Measurements from ENCODE around the gene PPARA.

DNA sequence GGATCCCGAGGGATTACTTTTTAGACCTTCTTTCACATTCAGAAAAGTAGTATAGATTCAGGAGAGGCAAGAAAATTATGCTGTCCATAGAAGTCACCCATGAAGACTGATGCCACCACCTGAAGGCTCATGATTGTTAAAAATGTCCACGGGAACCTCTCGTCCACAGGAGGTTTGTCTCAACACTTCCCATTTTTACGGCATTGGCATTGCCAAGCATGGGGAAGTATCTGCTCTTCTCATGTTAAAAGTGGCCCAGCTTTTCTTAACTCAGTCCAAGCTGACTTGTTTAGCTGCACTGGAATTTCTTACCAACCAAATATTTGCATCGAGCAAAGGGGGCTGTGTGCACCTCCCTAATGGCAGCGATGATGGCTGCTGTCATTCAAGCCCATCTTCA is 90.2 kb downstream of the PPARA start:
- TF ChIP-seq, protein P1, sequence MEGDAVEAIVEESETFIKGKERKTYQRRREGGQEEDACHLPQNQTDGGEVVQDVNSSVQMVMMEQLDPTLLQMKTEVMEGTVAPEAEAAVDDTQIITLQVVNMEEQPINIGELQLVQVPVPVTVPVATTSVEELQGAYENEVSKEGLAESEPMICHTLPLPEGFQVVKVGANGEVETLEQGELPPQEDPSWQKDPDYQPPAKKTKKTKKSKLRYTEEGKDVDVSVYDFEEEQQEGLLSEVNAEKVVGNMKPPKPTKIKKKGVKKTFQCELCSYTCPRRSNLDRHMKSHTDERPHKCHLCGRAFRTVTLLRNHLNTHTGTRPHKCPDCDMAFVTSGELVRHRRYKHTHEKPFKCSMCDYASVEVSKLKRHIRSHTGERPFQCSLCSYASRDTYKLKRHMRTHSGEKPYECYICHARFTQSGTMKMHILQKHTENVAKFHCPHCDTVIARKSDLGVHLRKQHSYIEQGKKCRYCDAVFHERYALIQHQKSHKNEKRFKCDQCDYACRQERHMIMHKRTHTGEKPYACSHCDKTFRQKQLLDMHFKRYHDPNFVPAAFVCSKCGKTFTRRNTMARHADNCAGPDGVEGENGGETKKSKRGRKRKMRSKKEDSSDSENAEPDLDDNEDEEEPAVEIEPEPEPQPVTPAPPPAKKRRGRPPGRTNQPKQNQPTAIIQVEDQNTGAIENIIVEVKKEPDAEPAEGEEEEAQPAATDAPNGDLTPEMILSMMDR (IDR thresholded peaks at IDR 0.05): no peak
- TF ChIP-seq EZH2 (IDR thresholded peaks at IDR 0.05; ENCODE audit: borderline replicate concordance, insufficient read depth, low read depth, low read length, poor library complexity, severe bottlenecking): no peak

Measured in B cell (primary cell).